PC-9 (cell line): ENCODE measurements around the gene GBA3. TPM values are rescaled to one million over a fixed set of nuclear protein-coding genes. Genes with fewer than 3 reads are reported as not detected.

Experiments used
- BruUV-seq: library from RNA; stranded (reverse); fragments of 400-500 nt; replicated peaks from 2 replicates; lab custom pipeline; 2021; lab: Mats Ljungman, UMichigan
- CTCF ChIA-PET: fragments of 300-600 bp; sonication (Branson Sonifier 250); formaldehyde crosslinking; loops from one replicate; lab custom pipeline; 2022; ENCODE audit warnings: antibody characterized with exemption; lab: Charles Lee
- POLR2A ChIA-PET: fragments of 300-600 bp; sonication (Branson Sonifier 250); formaldehyde crosslinking; loops from one replicate; lab custom pipeline; 2022; ENCODE audit warnings: antibody characterized with exemption; ENCODE audit not compliant: unreplicated experiment; lab: Charles Lee
- DNase-seq, 2 experiments: peaks; one replicate each; pipeline versions ENCODE4 v3.0.0 to v3.0.0-alpha.2; 2015 to 2022; ENCODE audit warnings: mixed read lengths in 1 of 2
- H2AFZ ChIP-seq: fragments of 200-600 bp; sonication (generic); 2 replicates; pipeline ENCODE4 v1.8.1; 2017; ENCODE audit warnings: antibody characterized with exemption
- H3F3A ChIP-seq: fragments of 200-600 bp; sonication (generic); 2 replicates; pipeline ENCODE4 v1.8.1; 2017; ENCODE audit warnings: antibody characterized with exemption, mild to moderate bottlenecking, low read depth; ENCODE audit not compliant: insufficient read depth
- H3K27ac ChIP-seq: fragments of 200-600 bp; sonication (generic); 2 replicates; pipeline ENCODE4 v1.6.1; 2016; ENCODE audit warnings: mixed run types
- H3K27me3 ChIP-seq: fragments of 200-600 bp; sonication (generic); 2 replicates; pipeline ENCODE4 v1.6.1; 2016; ENCODE audit warnings: low read depth, mixed run types; ENCODE audit not compliant: insufficient read depth
- H3K36me3 ChIP-seq: fragments of 200-600 bp; sonication (generic); 2 replicates; pipeline ENCODE4 v1.6.1; 2016; ENCODE audit warnings: low read depth, mixed run types
- H3K4me1 ChIP-seq: fragments of 200-600 bp; sonication (generic); replicated peaks from 2 replicates; pipeline ENCODE4 v1.6.1; 2016; ENCODE audit warnings: mixed run types; ENCODE audit not compliant: insufficient read depth
- H3K4me2 ChIP-seq: fragments of 200-600 bp; sonication (generic); 2 replicates; pipeline ENCODE4 v1.6.1; 2017; ENCODE audit warnings: mixed run types
- H3K4me3 ChIP-seq: fragments of 200-600 bp; sonication (generic); 2 replicates; pipeline ENCODE4 v1.6.1; 2016; ENCODE audit warnings: mixed run types
- H3K79me2 ChIP-seq: fragments of 200-600 bp; sonication (generic); 2 replicates; pipeline ENCODE4 v1.6.1; 2017; ENCODE audit warnings: low read depth, mixed run types
- H3K9me2 ChIP-seq: fragments of 200-600 bp; sonication (generic); 2 replicates; pipeline ENCODE4 v1.8.1; 2017; ENCODE audit warnings: mild to moderate bottlenecking; ENCODE audit not compliant: insufficient read depth
- H3K9me3 ChIP-seq: fragments of 200-600 bp; sonication (generic); 2 replicates; pipeline ENCODE4 v1.8.1; 2016; ENCODE audit warnings: low read depth; ENCODE audit not compliant: insufficient read depth
- H4K20me1 ChIP-seq: fragments of 200-600 bp; sonication (generic); 2 replicates; pipeline ENCODE4 v1.8.1; 2017; ENCODE audit not compliant: insufficient read depth
- CTCF ChIP-seq: fragments of 200-600 bp; sonication (generic); conservative IDR thresholded peaks from 2 replicates; pipeline ENCODE4 v1.6.1; 2017; ENCODE audit warnings: mixed run types, antibody characterized with exemption, mild to moderate bottlenecking, moderate library complexity
- EZH2 ChIP-seq: fragments of 200-600 bp; sonication (generic); IDR thresholded peaks from 2 replicates; pipeline ENCODE4 v1.8.0; 2017; ENCODE audit warnings: antibody characterized with exemption, low read depth
- intact Hi-C: fragments of 100-400 bp; cut with micrococcal nuclease; formaldehyde crosslinking; loops from one replicate; pipeline ENCODE4 v1.10.0; 2022; ENCODE audit not compliant: unreplicated experiment
- total RNA-seq: library from RNA; stranded (reverse); gene quantifications from 2 replicates; pipeline ENCODE4 v1.2.3, GENCODE V29; 2021

GBA3 gene
- total RNA-seq, 1 experiment from 2014 or later, result not detected

- H3K4me2 ChIP-seq, result no peak overlapping the region
- H3K9me2 ChIP-seq, result no peaks in the 10 kb centered on the region
- no peak overlapping the region for H3K27ac ChIP-seq
- no peaks in the 10 kb centered on the region for H4K20me1 ChIP-seq
- CTCF ChIA-PET, result no interaction called here
- no TSS peak for BruUV-seq
- H3K36me3 ChIP-seq, result no peaks in the 10 kb centered on the region
- TF ChIP-seq CTCF (no peak), EZH2 (no peak)
- H3K9me3 ChIP-seq, result no peaks in the 10 kb centered on the region
- POLR2A ChIA-PET, result no interaction called here
- H3F3A ChIP-seq, result no peaks in the 10 kb centered on the region
- H3K4me3 ChIP-seq, result no peak overlapping the region
- DNase-seq, result no peak
- no peaks in the 10 kb centered on the region for H3K4me1 ChIP-seq
- intact Hi-C loops, result no loop called here
- no peak overlapping the region for H2AFZ ChIP-seq
- no peaks in the 10 kb centered on the region for H3K79me2 ChIP-seq
- H3K27me3 ChIP-seq, result no peaks in the 10 kb centered on the region
Observed at GRCh38 chr4:22802876-22803275, 110.1 kb downstream of the GBA3 start.

DNA sequence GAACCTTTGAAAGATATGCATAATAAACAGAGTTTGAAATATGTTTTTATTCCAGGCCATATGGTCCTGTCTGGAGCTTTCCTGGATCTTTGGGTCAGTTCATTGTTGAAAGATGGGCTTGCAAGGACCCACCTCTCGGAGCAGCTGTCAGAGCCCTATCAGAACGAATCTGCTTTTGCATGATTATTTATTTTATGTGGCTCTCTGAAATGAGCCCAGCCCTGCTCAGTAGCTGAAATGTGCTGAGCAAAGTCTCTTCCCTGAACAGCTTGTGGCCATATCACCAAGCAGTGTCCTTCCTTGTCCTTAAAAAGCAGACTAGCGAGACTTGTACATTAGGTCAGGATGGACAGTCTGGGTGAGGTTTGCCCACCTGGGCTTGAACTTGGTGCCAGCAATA, 110.8 kb downstream of the GBA3 start:
- TF ChIP-seq EZH2 (no peak), CTCF (no peak)
- Histone ChIP-seq H3K4me2 (no peak overlapping the region), H4K20me1 (no peaks in the 10 kb centered on the region), H3K9me2 (no peaks in the 10 kb centered on the region), H3K36me3 (no peaks in the 10 kb centered on the region), H3K79me2 (no peaks in the 10 kb centered on the region), H3K27ac (no peak overlapping the region), H3K4me1 (no peaks in the 10 kb centered on the region), H3K27me3 (no peaks in the 10 kb centered on the region), H3K4me3 (no peak overlapping the region), H3F3A (no peaks in the 10 kb centered on the region), H3K9me3 (no peaks in the 10 kb centered on the region), H2AFZ (no peak overlapping the region)
- POLR2A ChIA-PET, result no interaction called here
- no peak for DNase-seq
- intact Hi-C loops, result no loop called here
- CTCF ChIA-PET, result no interaction called here
- no TSS peak for BruUV-seq

DNA sequence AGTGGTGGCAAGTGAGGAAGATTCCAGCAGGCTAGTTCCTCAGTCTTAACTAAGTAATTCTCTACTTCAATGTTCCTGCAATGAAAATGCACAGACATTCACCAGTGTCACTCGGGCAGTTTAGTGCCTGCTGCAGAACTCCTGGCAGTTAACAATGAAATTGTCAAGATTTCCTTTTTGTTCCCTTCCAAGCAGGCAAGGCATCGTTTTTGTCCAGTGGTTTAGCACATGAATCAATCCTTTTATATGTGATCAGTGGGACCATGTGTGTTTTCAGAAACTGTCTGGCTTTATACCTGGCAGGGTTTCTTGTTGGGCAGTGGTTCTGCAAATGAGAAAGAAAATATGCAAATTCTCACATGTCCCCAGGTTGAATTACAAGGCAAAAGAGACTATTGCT, 122.2 kb downstream of the GBA3 start:
- no peak for DNase-seq
- H3K4me3 ChIP-seq, result no peak overlapping the region
- no peak overlapping the region for H3K27ac ChIP-seq
- no peaks in the 10 kb centered on the region for H3K27me3 ChIP-seq
- POLR2A ChIA-PET, result no interaction called here
- BruUV-seq, result no TSS peak
- intact Hi-C loops, result no loop called here
- H3K9me2 ChIP-seq, result no peaks in the 10 kb centered on the region
- H3K79me2 ChIP-seq, result no peaks in the 10 kb centered on the region
- no peaks in the 10 kb centered on the region for H3F3A ChIP-seq
- H3K36me3 ChIP-seq, result no peaks in the 10 kb centered on the region
- no peaks in the 10 kb centered on the region for H4K20me1 ChIP-seq
- H2AFZ ChIP-seq, result no peak overlapping the region
- no peaks in the 10 kb centered on the region for H3K4me1 ChIP-seq
- H3K4me2 ChIP-seq, result no peak overlapping the region
- TF ChIP-seq CTCF, result no peak
- TF ChIP-seq EZH2, result no peak
- CTCF ChIA-PET, result no interaction called here
- no peaks in the 10 kb centered on the region for H3K9me3 ChIP-seq
